HUES6 (cell line): ENCODE measurements around the gene RYR3.
A peak's percentile ranks its signal among the peaks of the same experiment; 100 is the strongest.

ENCODE experiments used
- H3K27ac ChIP-seq: 2 replicates; pipeline ENCODE4 v1.7.0; 2013; ENCODE audit warnings: low read depth, mild to moderate bottlenecking, low read length, inconsistent platforms
- H3K27me3 ChIP-seq: 2 replicates; pipeline ENCODE4 v1.6.1; 2013; ENCODE audit warnings: low read length; ENCODE audit not compliant: control insufficient read depth, insufficient read depth
- H3K36me3 ChIP-seq: 2 replicates; pipeline ENCODE4 v1.6.1; 2013; ENCODE audit warnings: low read length; ENCODE audit not compliant: control insufficient read depth, insufficient read depth
- H3K4me1 ChIP-seq: 2 replicates; pipeline ENCODE4 v1.6.1; 2013; ENCODE audit warnings: low read length; ENCODE audit not compliant: control insufficient read depth, insufficient read depth
- H3K4me3 ChIP-seq: 2 replicates; pipeline ENCODE4 v1.5.1; 2013; ENCODE audit warnings: low read depth, low read length
- H3K9ac ChIP-seq: one replicate; pipeline ENCODE4 v1.6.1; 2013; ENCODE audit warnings: mild to moderate bottlenecking, low read length
- H3K9me3 ChIP-seq: 2 replicates; pipeline ENCODE4 v1.6.1; 2013; ENCODE audit warnings: low read depth, low read length; ENCODE audit not compliant: control insufficient read depth, insufficient read depth

Gene RYR3

GRCh38 chr15:33296050-33296449 lies 14.7 kb upstream of the RYR3 start:
- H3K9me3 ChIP-seq, result no peaks in the 10 kb centered on the region
- no peaks in the 10 kb centered on the region for H3K27me3 ChIP-seq
- no peak overlapping the region for H3K4me3 ChIP-seq
- no peak overlapping the region for H3K9ac ChIP-seq
- H3K27ac ChIP-seq, result no peak overlapping the region
- no peaks in the 10 kb centered on the region for H3K36me3 ChIP-seq
- peaks cover 5% of the 10 kb centered on the region for H3K4me1 ChIP-seq

- no peaks in the 10 kb centered on the region for H3K36me3 ChIP-seq
- H3K4me3 ChIP-seq, result no peak overlapping the region
- H3K9me3 ChIP-seq, result no peaks in the 10 kb centered on the region
- peaks cover 5% of the 10 kb centered on the region for H3K4me1 ChIP-seq
- no peak overlapping the region for H3K9ac ChIP-seq
- H3K27me3 ChIP-seq, result no peaks in the 10 kb centered on the region
- no peak overlapping the region for H3K27ac ChIP-seq
Observed at GRCh38 chr15:33296856-33297255, 13.9 kb upstream of the RYR3 start.

GRCh38 chr15:33298631-33299030 lies 12.1 kb upstream of the RYR3 start:
- Histone ChIP-seq H3K4me3 (no peak overlapping the region), H3K27ac (no peak overlapping the region), H3K27me3 (no peaks in the 10 kb centered on the region), H3K9me3 (0 out of 2 replicates have a peak, but pooled peaks cover 2% of the 10 kb centered on the region), H3K4me1 (peaks cover 5% of the 10 kb centered on the region), H3K9ac (no peak overlapping the region), H3K36me3 (no peaks in the 10 kb centered on the region)

- Histone ChIP-seq H3K27ac (no peak overlapping the region), H3K4me3 (no peak overlapping the region), H3K36me3 (no peaks in the 10 kb centered on the region), H3K27me3 (peaks cover 9% of the 10 kb centered on the region), H3K9ac (no peak overlapping the region), H3K4me1 (peaks cover 11% of the 10 kb centered on the region), H3K9me3 (0 out of 2 replicates have a peak, but pooled peaks cover 2% of the 10 kb centered on the region)
Observed at GRCh38 chr15:33304924-33305323, 5.8 kb upstream of the RYR3 start.

- H3K27ac ChIP-seq, result no peak overlapping the region
- H3K9ac ChIP-seq, result no peak overlapping the region
- no peaks in the 10 kb centered on the region for H3K36me3 ChIP-seq
- H3K4me1 ChIP-seq, result peaks cover 15% of the 10 kb centered on the region
- peaks cover 53% of the 10 kb centered on the region for H3K27me3 ChIP-seq
- peak overlapping the region; percentile 74 for H3K4me3 ChIP-seq
- no peaks in the 10 kb centered on the region for H3K9me3 ChIP-seq
Observed at GRCh38 chr15:33309602-33310276, 1.0 kb upstream of the RYR3 start.

GRCh38 chr15:33311312-33311971 lies 675 bp downstream of the RYR3 start:
- Histone ChIP-seq H3K27me3 (peaks cover 53% of the 10 kb centered on the region), H3K4me3 (peak overlapping the region; percentile 74), H3K9ac (peak overlapping the region; percentile 47)

GRCh38 chr15:33313491-33313890 lies 2.7 kb downstream of the RYR3 start:
- H3K36me3 ChIP-seq, result no peaks in the 10 kb centered on the region
- H3K27ac ChIP-seq, result no peak overlapping the region
- H3K27me3 ChIP-seq, result peaks cover 53% of the 10 kb centered on the region
- no peak overlapping the region for H3K4me3 ChIP-seq
- H3K9me3 ChIP-seq, result no peaks in the 10 kb centered on the region
- H3K4me1 ChIP-seq, result peaks cover 9% of the 10 kb centered on the region
- no peak overlapping the region for H3K9ac ChIP-seq

More at GRCh38 chr15:33311312-33311971, 675 bp downstream of the RYR3 start:
- Histone ChIP-seq H3K4me1 (peaks cover 9% of the 10 kb centered on the region), H3K9me3 (no peaks in the 10 kb centered on the region), H3K36me3 (no peaks in the 10 kb centered on the region), H3K27ac (no peak overlapping the region)

- Histone ChIP-seq H3K27ac (no peak overlapping the region), H3K4me3 (no peak overlapping the region), H3K9ac (no peak overlapping the region), H3K27me3 (peaks cover 52% of the 10 kb centered on the region), H3K36me3 (no peaks in the 10 kb centered on the region), H3K4me1 (peaks cover 9% of the 10 kb centered on the region), H3K9me3 (no peaks in the 10 kb centered on the region)
Observed at GRCh38 chr15:33314069-33314468, 3.3 kb downstream of the RYR3 start.

GRCh38 chr15:33315044-33315443 lies 4.3 kb downstream of the RYR3 start:
- H3K27me3 ChIP-seq, result peaks cover 43% of the 10 kb centered on the region
- no peak overlapping the region for H3K9ac ChIP-seq
- no peaks in the 10 kb centered on the region for H3K36me3 ChIP-seq
- H3K4me3 ChIP-seq, result no peak overlapping the region
- peaks cover 9% of the 10 kb centered on the region for H3K4me1 ChIP-seq
- no peak overlapping the region for H3K27ac ChIP-seq
- H3K9me3 ChIP-seq, result no peaks in the 10 kb centered on the region

GRCh38 chr15:33317896-33318295 lies 7.1 kb downstream of the RYR3 start:
- no peak overlapping the region for H3K4me3 ChIP-seq
- no peaks in the 10 kb centered on the region for H3K9me3 ChIP-seq
- H3K9ac ChIP-seq, result no peak overlapping the region
- H3K27ac ChIP-seq, result no peak overlapping the region
- H3K36me3 ChIP-seq, result no peaks in the 10 kb centered on the region
- peaks cover 6% of the 10 kb centered on the region for H3K4me1 ChIP-seq
- peaks cover 14% of the 10 kb centered on the region for H3K27me3 ChIP-seq

GRCh38 chr15:33320017-33320416 lies 9.2 kb downstream of the RYR3 start:
- Histone ChIP-seq H3K4me3 (no peak overlapping the region), H3K4me1 (peaks cover 6% of the 10 kb centered on the region), H3K27me3 (no peaks in the 10 kb centered on the region), H3K9ac (no peak overlapping the region), H3K9me3 (no peaks in the 10 kb centered on the region), H3K36me3 (no peaks in the 10 kb centered on the region), H3K27ac (no peak overlapping the region)
